ENCODE measurements around the gene PTPRM. TPM values are rescaled to one million over a fixed set of nuclear protein-coding genes. Genes with fewer than 3 reads are reported as not detected.

Gene PTPRM
- total RNA-seq, 1 experiment from 2014 or later, result 11.1 TPM

DNA sequence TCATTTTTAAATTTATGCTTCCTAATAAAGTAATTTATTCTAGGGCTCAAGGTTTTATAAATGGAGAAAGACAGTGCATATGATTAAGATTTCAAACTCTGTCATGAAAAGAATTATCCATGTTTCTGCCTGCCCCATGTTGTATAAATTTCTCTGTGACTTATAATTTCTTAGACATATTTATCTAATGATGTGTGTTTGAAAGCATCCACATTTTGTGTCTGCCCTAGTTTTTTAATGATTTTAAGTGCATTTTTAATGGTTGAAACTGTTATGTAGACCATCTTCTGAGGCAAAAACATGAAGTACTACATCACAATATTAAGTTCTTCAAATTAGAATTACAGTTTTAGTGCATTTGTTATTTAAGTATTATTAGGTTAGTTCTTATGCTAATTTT, 71.2 kb downstream of the PTPRM start:
- ChIA-PET CTCF (no interaction called here), POLR2A (no interaction called here)
- no peaks in the 10 kb centered on the region for H3K9me3 Mint-ChIP-seq
- H3K4me3 Mint-ChIP-seq, result no peak overlapping the region
- TF ChIP-seq NFATC4 (CRISPR knock-in tag; IDR thresholded peaks at IDR 0.05) (no peak), ESRRA (CRISPR knock-in tag; IDR thresholded peaks at IDR 0.05; ENCODE audit: borderline replicate concordance) (no peak), CREB1 (CRISPR knock-in tag; IDR thresholded peaks at IDR 0.05) (no peak), TP53 (CRISPR knock-in tag; IDR thresholded peaks at IDR 0.05) (no peak), CDX4 (CRISPR knock-in tag; IDR thresholded peaks at IDR 0.05; ENCODE audit: borderline replicate concordance) (no peak), AR (CRISPR knock-in tag; IDR thresholded peaks at IDR 0.05) (no peak), FOXP1 (CRISPR knock-in tag; IDR thresholded peaks at IDR 0.05; ENCODE audit: borderline replicate concordance) (no peak), MLX (CRISPR knock-in tag; IDR thresholded peaks at IDR 0.05) (no peak), ZNF138 (CRISPR knock-in tag; conservative IDR thresholded peaks at IDR 0.05) (no peak), ZNF416 (CRISPR knock-in tag; IDR thresholded peaks at IDR 0.05) (no peak), HMGA2 (CRISPR knock-in tag; IDR thresholded peaks at IDR 0.05) (no peak), SOX15 (CRISPR knock-in tag; IDR thresholded peaks at IDR 0.05) (no peak), ZSCAN18 (CRISPR knock-in tag; IDR thresholded peaks at IDR 0.05) (no peak)
- TF ChIP-seq, protein P1, sequence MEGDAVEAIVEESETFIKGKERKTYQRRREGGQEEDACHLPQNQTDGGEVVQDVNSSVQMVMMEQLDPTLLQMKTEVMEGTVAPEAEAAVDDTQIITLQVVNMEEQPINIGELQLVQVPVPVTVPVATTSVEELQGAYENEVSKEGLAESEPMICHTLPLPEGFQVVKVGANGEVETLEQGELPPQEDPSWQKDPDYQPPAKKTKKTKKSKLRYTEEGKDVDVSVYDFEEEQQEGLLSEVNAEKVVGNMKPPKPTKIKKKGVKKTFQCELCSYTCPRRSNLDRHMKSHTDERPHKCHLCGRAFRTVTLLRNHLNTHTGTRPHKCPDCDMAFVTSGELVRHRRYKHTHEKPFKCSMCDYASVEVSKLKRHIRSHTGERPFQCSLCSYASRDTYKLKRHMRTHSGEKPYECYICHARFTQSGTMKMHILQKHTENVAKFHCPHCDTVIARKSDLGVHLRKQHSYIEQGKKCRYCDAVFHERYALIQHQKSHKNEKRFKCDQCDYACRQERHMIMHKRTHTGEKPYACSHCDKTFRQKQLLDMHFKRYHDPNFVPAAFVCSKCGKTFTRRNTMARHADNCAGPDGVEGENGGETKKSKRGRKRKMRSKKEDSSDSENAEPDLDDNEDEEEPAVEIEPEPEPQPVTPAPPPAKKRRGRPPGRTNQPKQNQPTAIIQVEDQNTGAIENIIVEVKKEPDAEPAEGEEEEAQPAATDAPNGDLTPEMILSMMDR (IDR thresholded peaks at IDR 0.05), result no peak
- TF ChIP-seq, protein P2, sequence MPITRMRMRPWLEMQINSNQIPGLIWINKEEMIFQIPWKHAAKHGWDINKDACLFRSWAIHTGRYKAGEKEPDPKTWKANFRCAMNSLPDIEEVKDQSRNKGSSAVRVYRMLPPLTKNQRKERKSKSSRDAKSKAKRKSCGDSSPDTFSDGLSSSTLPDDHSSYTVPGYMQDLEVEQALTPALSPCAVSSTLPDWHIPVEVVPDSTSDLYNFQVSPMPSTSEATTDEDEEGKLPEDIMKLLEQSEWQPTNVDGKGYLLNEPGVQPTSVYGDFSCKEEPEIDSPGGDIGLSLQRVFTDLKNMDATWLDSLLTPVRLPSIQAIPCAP (CRISPR knock-in tag; IDR thresholded peaks at IDR 0.05), result no peak
- H3K27me3 Mint-ChIP-seq (ENCODE audit: low read depth), result no peaks in the 10 kb centered on the region
- ATAC-seq (no peak), DNase-seq (ENCODE audit: low spot score) (no peak)
- no peaks in the 10 kb centered on the region for H3K36me3 Mint-ChIP-seq
- H3K4me1 Mint-ChIP-seq, result peaks cover 2% of the 10 kb centered on the region; the same call in 1 of the 2 replicates
- no peak overlapping the region for H3K27ac Mint-ChIP-seq

GRCh38 chr18:7641813-7642212, 74.7 kb downstream of the PTPRM start:
- H3K4me3 Mint-ChIP-seq, result no peak overlapping the region
- no peaks in the 10 kb centered on the region for H3K27me3 Mint-ChIP-seq (ENCODE audit: low read depth)
- TF ChIP-seq, protein P3, sequence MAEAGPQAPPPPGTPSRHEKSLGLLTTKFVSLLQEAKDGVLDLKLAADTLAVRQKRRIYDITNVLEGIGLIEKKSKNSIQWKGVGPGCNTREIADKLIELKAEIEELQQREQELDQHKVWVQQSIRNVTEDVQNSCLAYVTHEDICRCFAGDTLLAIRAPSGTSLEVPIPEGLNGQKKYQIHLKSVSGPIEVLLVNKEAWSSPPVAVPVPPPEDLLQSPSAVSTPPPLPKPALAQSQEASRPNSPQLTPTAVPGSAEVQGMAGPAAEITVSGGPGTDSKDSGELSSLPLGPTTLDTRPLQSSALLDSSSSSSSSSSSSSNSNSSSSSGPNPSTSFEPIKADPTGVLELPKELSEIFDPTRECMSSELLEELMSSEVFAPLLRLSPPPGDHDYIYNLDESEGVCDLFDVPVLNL (CRISPR knock-in tag; IDR thresholded peaks at IDR 0.05; ENCODE audit: borderline replicate concordance, low read depth), result no peak
- TF ChIP-seq, protein P4, sequence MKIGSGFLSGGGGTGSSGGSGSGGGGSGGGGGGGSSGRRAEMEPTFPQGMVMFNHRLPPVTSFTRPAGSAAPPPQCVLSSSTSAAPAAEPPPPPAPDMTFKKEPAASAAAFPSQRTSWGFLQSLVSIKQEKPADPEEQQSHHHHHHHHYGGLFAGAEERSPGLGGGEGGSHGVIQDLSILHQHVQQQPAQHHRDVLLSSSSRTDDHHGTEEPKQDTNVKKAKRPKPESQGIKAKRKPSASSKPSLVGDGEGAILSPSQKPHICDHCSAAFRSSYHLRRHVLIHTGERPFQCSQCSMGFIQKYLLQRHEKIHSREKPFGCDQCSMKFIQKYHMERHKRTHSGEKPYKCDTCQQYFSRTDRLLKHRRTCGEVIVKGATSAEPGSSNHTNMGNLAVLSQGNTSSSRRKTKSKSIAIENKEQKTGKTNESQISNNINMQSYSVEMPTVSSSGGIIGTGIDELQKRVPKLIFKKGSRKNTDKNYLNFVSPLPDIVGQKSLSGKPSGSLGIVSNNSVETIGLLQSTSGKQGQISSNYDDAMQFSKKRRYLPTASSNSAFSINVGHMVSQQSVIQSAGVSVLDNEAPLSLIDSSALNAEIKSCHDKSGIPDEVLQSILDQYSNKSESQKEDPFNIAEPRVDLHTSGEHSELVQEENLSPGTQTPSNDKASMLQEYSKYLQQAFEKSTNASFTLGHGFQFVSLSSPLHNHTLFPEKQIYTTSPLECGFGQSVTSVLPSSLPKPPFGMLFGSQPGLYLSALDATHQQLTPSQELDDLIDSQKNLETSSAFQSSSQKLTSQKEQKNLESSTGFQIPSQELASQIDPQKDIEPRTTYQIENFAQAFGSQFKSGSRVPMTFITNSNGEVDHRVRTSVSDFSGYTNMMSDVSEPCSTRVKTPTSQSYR (CRISPR knock-in tag; IDR thresholded peaks at IDR 0.05), result no peak
- TF ChIP-seq GTF2I (CRISPR knock-in tag; conservative IDR thresholded peaks at IDR 0.05) (no peak), CREB1 (CRISPR knock-in tag; IDR thresholded peaks at IDR 0.05) (no peak), SMAD4 (CRISPR knock-in tag; IDR thresholded peaks at IDR 0.05) (no peak), ZNF121 (CRISPR knock-in tag; IDR thresholded peaks at IDR 0.05) (no peak)
- TF ChIP-seq, protein P5, sequence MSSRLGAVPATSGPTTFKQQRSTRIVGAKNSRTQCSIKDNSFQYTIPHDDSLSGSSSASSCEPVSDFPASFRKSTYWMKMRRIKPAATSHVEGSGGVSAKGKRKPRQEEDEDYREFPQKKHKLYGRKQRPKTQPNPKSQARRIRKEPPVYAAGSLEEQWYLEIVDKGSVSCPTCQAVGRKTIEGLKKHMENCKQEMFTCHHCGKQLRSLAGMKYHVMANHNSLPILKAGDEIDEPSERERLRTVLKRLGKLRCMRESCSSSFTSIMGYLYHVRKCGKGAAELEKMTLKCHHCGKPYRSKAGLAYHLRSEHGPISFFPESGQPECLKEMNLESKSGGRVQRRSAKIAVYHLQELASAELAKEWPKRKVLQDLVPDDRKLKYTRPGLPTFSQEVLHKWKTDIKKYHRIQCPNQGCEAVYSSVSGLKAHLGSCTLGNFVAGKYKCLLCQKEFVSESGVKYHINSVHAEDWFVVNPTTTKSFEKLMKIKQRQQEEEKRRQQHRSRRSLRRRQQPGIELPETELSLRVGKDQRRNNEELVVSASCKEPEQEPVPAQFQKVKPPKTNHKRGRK (CRISPR knock-in tag; IDR thresholded peaks at IDR 0.05; ENCODE audit: borderline replicate concordance), result no peak
- peaks cover 13% of the 10 kb centered on the region for H3K4me1 Mint-ChIP-seq
- no peak overlapping the region for H3K27ac Mint-ChIP-seq
- ATAC-seq (no peak), DNase-seq (ENCODE audit: low spot score) (no peak)
- no peaks in the 10 kb centered on the region for H3K9me3 Mint-ChIP-seq
- CTCF ChIA-PET, result interaction anchor here (1.1 kb wide), 1 partner anchor 369 kb away, joined by 3 read pairs; no protein-coding TSS in a partner anchor
- no peaks in the 10 kb centered on the region for H3K36me3 Mint-ChIP-seq
- POLR2A ChIA-PET, result no interaction called here
